Stimulated activated naive CD4-positive, alpha-beta T cell (primary cell): ENCODE results near the gene FOXR2.

Experiments used
- DNase-seq, 6 experiments: peaks; one replicate each; lab custom pipeline; 2025; lab: John Stamatoyannopoulos, UW

The FOXR2 gene

GRCh38 chrX:55623100-55623499, at the start of gene FOXR2:
Gene FOXR2, plus strand, starts transcription at chrX:55623400. Its CDS starts 312 bp downstream, at chrX:55623712.
- no peak for DNase-seq

- DNase-seq = no peak
Observed at GRCh38 chrX:55579115-55579514, 44.1 kb upstream of the FOXR2 start.

- no peak for DNase-seq
Observed at GRCh38 chrX:55582447-55582846, 40.8 kb upstream of the FOXR2 start.

- no peak for DNase-seq
Observed at GRCh38 chrX:55593296-55593695, 29.9 kb upstream of the FOXR2 start.

- no peak for DNase-seq
Observed at GRCh38 chrX:55593756-55594257, 29.4 kb upstream of the FOXR2 start.

GRCh38 chrX:55598333-55598732, 24.9 kb upstream of the FOXR2 start:
- DNase-seq = no peak

GRCh38 chrX:55619547-55619946, 3.7 kb upstream of the FOXR2 start:
- no peak for DNase-seq

GRCh38 chrX:55624403-55624802, 1.2 kb downstream of the FOXR2 start:
- DNase-seq = no peak

GRCh38 chrX:55636109-55636508, 12.9 kb downstream of the FOXR2 start:
- DNase-seq = no peak

- DNase-seq = no peak
Observed at GRCh38 chrX:55638933-55639332, 15.7 kb downstream of the FOXR2 start.

GRCh38 chrX:55640854-55641253, 17.7 kb downstream of the FOXR2 start:
- DNase-seq = no peak

- DNase-seq = no peak
Observed at GRCh38 chrX:55648434-55648833, 25.2 kb downstream of the FOXR2 start.

GRCh38 chrX:55659931-55660330, 36.7 kb downstream of the FOXR2 start:
- DNase-seq = no peak

GRCh38 chrX:55663584-55663983, 40.4 kb downstream of the FOXR2 start:
- no peak for DNase-seq

- no peak for DNase-seq
Observed at GRCh38 chrX:55668084-55668483, 44.9 kb downstream of the FOXR2 start.
